HG03521 (cell line): ENCODE results near the gene CDK1.
A peak's percentile ranks its signal among the peaks of the same experiment; 100 is the strongest.
"Not testable (repeated sequence)": the region's sequence is repeated elsewhere in the genome, so short reads cannot be mapped to it uniquely, and the experiment has no call there.

Experiments
- ATAC-seq: cut with Tn5 transposase; IDR thresholded peaks from one replicate; pipeline ENCODE4 v1.9.1; 2021; ENCODE audit warnings: mild to moderate bottlenecking, moderate library complexity; ENCODE audit not compliant: unreplicated experiment

Gene CDK1

DNA sequence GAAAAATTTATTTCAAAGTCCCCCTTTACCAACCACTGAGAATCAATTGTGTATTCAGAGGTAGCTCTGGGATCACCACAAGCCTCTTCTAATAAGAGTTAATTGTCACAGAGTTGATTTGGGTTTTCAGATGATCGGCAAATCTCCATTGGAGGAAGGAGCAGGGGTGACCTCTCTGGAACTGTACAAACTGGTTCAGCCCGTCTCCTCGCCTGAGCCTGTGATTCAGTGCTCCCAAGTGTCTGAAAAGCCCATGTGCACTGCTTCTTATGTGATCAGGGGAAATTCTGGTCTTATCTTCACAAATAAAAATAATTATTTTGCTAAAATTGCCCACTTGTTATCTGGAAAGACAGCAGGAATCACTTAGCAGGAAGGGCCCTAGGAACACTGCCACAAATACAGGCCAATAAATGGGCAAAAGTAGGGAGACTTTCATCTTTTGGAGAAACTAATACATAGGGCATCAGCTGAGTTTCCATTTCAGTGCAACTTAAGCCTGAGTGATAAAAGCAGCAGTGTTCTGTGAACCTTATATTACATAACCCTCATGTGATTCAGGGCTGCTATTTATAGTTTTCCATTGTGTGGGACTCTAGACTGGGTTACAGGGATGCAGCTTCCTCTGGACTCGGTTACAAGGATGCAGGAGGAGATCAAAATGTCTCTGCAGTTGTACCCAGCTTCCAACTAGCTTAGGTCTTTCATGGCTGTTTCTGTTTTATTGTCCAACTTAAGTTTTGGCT lies 32.3 kb downstream of the CDK1 start:
- ATAC-seq = no peak

DNA sequence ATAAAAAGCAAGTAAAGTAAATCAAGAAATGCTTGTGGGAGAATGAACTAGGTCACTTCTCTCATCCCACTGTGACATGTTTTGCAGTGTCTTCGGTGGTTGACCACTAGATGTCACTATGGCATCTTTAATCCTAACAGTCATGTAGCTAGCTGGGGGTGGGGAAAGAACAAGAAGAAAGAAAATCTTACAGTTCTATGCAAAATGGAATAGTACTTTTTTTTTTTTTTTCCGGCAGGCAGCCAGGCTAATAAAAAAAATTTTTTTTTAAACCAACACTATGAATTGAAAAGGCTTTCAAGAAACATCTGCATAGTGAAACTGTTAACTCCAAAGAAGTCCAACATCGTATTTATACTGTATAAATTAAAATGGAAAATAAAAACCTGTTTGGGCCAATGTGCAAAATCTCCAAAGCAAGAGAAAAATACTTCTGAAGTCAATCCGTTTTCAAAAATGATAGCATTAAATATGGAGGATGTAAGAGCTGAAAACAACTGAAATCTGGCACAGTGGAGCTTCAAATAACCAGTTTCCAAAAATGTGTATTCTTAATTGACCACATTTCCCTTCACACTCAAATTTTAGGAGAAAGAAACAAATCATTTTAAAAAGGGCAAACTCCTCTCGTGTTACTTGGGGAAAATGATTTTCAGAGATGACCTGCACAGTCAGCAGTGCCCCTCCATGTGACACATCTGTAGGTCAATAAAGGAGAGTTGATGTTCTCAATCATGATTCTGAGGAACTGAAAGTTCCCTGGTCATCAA lies 38.5 kb downstream of the CDK1 start:
- peak; percentile 64 for ATAC-seq

DNA sequence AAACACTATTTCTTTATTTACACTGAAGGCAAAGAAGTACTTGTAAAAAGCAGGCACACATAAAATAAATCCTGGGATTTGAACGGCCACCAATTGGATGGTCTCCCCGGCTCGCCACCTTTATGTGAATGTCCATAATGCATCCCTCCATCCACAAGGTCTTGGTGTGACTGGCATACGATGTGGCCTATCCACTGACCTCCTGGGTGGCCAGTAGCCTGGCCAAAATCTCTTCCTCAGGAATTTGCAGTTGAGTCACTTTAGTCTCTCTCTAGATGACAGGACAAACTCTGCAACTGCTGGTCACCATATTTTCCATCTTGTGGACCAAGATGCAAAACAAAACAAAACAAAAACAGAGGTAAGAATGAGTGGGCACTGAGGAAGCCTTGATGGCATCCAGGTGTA lies 39.1 kb downstream of the CDK1 start:
- no peak for ATAC-seq

DNA sequence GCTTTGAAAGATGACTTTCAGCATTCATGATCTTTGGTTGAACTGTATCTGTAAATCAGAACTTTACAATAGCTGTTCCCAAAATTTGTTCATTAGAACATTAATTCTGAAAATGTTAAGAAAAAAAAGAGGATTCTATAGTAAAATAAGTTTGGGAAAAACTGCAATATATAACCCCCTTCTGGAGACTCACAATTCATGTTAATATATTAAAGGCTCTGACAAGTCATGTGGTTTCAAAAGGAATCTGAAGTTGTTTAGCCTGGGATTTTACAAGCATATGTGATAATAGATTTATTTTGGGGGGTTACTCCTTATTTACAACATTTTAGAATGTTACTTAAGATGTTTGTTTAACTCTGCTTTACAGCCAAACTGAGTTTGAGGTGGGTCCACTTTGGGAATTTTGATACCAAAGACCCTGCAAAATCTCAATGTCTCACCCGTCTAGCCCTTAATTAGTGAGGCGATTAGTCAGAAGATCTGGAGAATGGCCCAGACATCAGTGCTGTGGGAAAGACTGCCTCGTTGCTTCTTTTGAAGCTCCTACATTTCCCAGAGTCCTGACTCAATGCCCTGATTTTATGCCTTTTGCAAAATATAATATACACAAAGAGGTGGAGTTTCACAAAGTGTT lies 40.0 kb downstream of the CDK1 start:
- ATAC-seq = no peak

DNA sequence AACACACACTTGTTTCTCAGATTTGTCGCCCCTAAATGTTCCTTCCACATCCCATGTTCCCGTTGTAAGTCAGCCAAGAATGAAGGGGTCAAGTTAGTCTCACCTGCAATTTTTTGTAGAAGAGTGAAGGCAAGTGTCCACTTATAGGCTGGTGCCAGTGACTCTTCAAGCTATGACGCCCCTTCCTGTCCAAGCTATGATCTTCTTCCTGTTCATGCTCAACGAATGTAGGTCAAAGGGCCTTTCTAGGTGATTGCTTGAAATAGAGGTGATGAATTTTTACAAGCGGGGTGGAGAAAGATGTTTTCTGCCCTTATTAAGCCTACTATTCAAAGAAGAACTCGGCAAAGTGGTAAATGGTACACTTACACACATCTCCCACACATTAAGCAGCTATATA lies 41.0 kb downstream of the CDK1 start:
- ATAC-seq = no peak

DNA sequence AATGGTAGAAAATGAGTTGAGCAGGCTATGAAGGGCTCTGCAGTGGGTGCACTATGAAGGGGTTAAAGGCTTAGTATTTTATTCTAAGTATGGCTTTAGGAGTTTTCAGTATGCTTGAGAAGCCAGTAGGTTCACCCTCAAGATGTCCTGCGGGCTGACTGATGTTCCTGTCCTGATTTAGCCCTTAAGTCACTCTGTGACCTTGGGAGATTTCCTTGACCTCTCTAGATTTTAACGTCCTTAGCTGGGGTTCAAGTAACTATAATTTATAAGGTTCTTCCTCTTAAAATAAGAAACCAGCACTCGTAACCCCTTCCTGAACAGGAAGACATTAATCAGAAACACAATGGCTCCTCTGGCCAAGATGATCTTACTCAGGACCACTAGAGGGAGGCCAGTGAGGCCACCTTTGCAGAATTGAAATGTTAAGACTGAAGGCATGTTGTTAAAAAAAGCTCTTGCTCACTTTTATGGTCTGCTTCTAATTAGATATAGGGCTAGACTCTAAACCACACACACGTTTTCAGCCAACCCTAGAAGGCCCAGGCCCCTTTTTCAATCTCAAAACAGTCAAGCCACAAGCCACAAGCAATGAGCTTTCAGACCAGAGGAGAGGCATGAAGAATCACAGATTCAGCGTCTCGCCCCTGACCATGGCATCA lies 41.9 kb downstream of the CDK1 start:
- ATAC-seq = peak; percentile 80

DNA sequence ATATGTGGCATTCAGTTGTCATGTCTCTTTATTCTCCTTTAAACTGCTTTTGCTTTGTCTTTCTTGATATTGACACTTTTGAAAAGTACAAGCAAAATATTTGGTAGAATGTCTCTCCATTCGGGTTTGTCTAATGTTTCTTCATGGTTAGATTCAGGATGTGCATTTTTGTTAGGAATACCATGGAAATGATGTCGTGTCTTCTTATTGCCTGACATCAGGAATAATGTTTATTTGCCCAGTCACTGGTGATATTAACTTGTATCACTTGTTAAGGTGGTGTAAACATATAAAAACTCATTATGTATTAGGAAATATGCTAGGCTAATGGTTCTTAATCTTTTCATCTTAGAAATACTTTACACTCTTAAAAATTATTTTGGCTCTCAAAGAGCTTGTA lies 43.4 kb downstream of the CDK1 start:
- no peak for ATAC-seq

DNA sequence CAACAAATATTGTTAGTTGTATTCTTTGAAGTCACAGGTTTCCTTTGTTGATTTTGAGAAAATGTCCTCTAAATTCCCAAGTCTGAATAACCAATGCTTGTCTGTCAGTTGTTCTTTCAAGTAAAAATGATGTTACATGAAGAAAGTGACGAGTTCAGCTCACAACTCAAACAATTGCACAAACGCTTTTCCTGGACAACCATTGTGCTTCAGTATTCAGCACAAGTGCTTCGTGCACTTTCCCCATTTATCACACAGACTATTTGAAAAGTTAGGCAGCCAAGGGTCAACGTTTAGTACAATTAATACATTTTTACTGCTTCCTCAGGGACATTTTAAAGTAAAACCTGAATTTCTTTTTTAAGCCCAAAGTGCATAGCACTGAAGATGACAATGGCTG lies 44.5 kb downstream of the CDK1 start:
- ATAC-seq = no peak

DNA sequence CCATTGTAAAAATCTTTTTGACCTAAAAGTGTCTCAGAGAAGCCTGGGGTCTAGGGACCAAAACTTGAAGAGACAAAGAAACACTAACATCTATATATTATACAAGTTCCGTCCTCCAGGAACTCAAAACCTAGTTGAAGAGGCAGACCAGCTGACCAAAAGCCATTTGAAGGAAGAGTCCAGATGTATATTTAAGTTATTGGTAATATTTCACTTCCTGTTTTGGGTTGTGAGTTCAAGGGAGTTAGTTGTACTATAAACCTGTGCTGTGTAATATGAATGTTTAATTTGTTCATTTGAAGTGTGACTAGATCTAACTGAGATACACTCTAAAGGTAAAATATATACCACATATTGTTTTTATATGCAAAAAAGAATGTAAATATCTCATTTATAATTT lies 45.0 kb downstream of the CDK1 start:
- no peak for ATAC-seq

DNA sequence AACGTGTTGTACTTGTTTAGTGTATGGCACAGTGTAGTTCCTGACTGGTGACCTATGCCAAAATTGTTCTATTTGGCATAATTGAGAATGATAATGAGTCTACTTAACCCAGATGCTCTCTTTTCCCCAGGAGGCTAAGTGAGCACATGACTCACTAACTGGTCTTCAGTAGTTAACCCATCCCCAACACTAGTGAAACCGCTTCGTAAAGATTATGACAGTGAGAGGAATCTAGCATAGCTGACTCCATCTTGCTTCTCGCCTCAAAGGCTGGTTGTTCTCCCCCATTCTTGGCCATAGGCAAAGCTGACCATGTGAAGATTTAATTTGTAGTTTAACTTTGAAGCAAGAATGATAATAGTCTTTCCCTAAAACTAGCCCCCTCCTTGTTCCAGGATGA lies 47.2 kb downstream of the CDK1 start:
- ATAC-seq = no peak

DNA sequence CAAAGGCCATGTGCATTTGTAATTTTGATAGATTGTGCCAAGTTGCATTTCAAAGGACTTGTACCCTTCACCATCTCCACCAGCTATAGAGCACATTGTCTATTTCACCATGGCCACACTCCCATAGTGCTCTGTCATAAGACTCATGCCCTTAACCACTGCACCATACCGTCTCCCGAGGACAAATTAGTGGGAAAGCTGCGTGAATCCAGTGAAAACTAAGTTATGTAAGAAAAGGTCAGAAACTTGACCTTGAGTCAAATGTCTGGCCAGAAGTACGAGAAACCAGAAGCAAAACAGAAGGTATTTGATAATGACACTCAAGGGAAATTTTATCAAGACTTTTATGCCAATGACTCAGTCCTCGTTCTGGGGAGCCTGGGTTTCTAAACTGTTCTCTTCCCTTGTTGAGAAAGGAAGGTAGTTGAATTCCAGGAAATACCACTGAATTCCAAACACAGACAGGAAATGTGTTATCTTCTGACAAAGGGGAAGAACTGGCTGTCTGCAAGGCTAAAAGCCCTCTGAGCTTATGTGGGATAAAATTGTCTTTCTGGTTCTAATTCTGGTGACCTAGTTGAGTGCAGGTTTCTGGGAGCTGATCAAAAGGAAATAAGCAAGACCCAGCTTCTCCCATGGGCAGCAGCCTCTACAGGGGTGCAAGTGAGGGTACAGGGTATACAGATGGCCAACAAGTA lies 49.7 kb downstream of the CDK1 start:
- no peak for ATAC-seq

DNA sequence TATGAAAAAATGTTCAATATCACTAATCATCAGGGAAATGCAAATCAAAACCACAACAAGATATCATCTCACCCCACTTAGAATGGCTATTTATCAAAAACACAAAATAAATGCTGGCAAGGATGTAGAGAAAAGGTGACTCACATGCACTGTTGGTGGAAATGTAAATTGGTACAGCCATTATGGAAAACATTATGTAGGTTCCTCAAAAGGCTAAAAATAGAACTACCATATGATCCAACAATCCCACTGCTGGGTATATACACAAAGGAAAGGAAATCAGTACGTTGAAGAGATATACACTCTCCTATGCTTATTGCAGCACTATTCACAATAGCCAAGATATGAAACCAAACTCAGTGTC lies 50.2 kb downstream of the CDK1 start:
- no peak for ATAC-seq

DNA sequence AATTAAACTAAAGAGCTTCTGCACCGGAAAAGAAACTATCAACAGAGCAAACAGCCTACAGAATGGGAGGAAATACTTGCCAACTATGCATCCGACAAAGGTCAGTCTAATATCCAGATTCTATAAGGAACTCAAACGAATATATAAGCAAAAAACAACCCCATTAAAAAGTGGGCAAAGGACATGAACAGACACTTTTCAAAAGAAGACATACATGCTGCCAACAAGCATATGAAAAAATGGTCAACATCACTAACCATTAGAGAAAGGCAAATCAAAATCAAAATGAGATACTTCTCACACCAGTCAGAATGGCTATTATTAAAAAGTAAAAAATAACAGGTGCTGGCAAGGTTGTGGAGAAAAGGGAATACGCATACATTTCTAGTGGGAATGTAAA lies 53.9 kb downstream of the CDK1 start:
- ATAC-seq = not testable (repeated sequence)

DNA sequence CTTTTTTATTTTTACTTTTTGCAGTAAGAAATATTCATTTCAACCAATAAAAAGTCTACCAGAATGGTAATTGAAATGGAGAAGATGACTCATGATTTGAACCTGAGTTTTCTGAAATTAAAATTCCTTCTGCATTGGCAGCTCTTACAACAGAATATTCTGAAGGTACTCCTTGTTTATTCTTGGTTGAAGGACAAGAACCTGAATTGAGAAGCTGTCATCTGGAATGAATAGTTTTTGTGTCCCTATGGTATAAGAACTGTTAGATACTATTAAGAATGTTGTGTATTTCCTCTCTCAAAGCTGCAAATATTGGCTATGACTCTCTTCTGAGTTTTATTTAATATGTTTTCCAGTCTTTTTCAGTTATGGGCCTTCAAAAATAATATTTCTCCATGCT lies 56.1 kb downstream of the CDK1 start:
- no peak for ATAC-seq

DNA sequence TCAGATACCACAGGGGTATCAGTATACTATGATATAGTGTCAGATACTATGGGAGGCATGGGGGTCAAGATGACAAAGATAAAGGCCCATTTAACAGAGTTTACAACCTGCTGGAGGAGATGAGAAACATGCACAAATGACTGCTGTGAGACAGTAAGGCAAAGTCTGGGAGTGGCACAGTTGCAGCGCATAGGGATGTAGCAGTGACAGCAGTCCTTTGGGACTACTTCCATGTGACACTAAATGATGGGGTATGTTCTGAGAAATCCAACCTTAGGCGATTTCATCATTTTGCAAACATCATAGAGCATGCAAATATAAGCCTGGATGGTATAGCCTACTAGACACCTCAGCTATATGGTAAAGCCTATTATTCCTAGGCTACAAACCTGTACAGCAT lies 56.8 kb downstream of the CDK1 start:
- ATAC-seq = no peak

DNA sequence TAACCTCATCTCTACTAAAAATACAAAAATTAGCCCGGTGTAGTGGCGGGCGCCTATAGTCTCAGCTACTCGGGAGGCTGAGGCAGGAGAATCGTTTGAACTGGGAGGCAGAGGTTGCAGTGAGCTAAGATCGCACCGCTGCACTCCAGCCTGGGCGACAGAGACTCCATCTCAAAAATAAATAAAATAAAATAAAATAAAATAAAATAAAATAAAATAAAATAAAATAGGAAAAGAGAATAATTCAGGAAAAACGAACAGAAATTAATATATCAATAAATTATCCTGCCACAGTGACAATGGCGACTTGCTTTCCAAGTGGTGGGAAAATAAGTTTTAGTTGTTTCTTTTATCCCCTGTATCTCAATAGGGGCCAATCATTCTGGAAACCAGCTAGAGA lies 62.9 kb downstream of the CDK1 start:
- not testable (repeated sequence) for ATAC-seq

DNA sequence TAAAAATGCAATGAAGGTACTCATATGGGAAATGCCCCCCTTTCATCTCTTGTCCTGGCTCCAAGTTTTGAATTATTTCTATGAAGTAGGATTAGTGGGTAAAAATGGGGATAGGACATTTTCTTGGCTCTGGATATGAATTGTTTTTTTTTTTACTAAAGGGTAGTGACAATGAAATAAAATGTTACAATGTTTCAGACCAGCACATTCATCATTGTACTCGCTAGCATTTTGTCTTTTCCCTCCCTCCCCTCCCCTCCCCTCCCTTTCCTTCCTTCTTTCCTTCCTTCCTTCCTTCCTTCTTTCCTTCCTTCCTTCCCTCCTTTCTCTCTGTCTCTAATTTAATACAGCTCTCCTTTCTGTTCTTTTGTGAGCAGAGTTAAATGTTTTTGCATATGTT lies 64.4 kb downstream of the CDK1 start:
- no peak for ATAC-seq
